Transverse colon (tissue), 4 donors: ENCODE measurements around the gene CSTB. TPM values are rescaled to one million over a fixed set of nuclear protein-coding genes. Genes with fewer than 3 reads are reported as not detected.

ENCODE experiments used
- DNase-seq: peaks from one replicate; pipeline ENCODE4 v3.0.0-alpha.2; 2019
- H3K27ac ChIP-seq, 4 donors: fragments of 200-600 bp; sonication (generic); 2 replicates each; pipeline ENCODE4 v1.5.1; 2016 to 2018; ENCODE audit warnings: inconsistent platforms in 4 of 4
- H3K27me3 ChIP-seq: fragments of 200-600 bp; sonication (generic); 2 replicates; pipeline ENCODE4 v1.5.1; 2017; ENCODE audit warnings: inconsistent platforms
- H3K36me3 ChIP-seq, 4 donors: fragments of 200-600 bp; sonication (generic); 2 replicates each; pipeline ENCODE4 v1.5.1; 2017 to 2019; ENCODE audit warnings: inconsistent platforms in 4 of 4
- H3K4me1 ChIP-seq, 4 donors: fragments of 200-600 bp; sonication (generic); 2 replicates each; pipeline ENCODE4 v1.5.1; 2017 to 2020; ENCODE audit warnings: inconsistent platforms in 4 of 4
- H3K4me3 ChIP-seq, 4 donors: fragments of 200-600 bp; sonication (generic); 1 replicate in 1 of 4; 2 replicates in 3 of 4; pipeline versions ENCODE4 v1.5.1 to v1.6.1; 2017 to 2019; ENCODE audit warnings: inconsistent platforms in 4 of 4
- H3K9me3 ChIP-seq, 2 donors: fragments of 200-600 bp; sonication (generic); 2 replicates each; pipeline ENCODE4 v1.5.1; 2017 to 2019; ENCODE audit warnings: inconsistent platforms in 2 of 2
- EP300 ChIP-seq: sonication (generic); formaldehyde crosslinking; IDR thresholded peaks from one replicate; pipeline ENCODE4 v1.6.1; 2017; ENCODE audit warnings: antibody characterized with exemption, low read depth
- POLR2A ChIP-seq: fragments of 450-650 bp; IDR thresholded peaks from one replicate; pipeline ENCODE4 v1.6.1; 2016; ENCODE audit warnings: antibody characterized with exemption, mild to moderate bottlenecking, moderate library complexity
- POLR2AphosphoS5 ChIP-seq, 3 donors: sonication (generic); formaldehyde crosslinking; IDR thresholded peaks; one replicate each; pipeline ENCODE4 v1.6.1; 2016; ENCODE audit warnings: antibody characterized with exemption in 3 of 3
- WGBS, 2 donors: methylation state at CpG; one replicate each; pipeline ENCODE4 v1.1.5; 2018; ENCODE audit warnings: low coverage in 1 of 2; 5-methylcytosine and 5-hydroxymethylcytosine counted together
- in situ Hi-C, 4 donors: fragments of 200-750 bp; cut with MboI; loops; one replicate each; pipeline versions ENCODE4 v1.15.0 to v1.15.1; 2017; ENCODE audit warnings: low sequenced_read_pairs in 3 of 4, low pct_ligation_motif_present in 1 of 4, low pct_unique_long_range_greater_than_20kb in 1 of 4
- intact Hi-C: fragments of 100-400 bp; cut with DNase I; formaldehyde crosslinking; loops from one replicate; pipeline ENCODE4 v1.15.1; 2023; ENCODE audit warnings: low total_unique reads
- total RNA-seq, 4 donors: library from RNA; depleted of rRNA; stranded (reverse); fragments of >200 nt; gene quantifications; one replicate each; pipeline ENCODE4 v1.1.0, GENCODE V29; 2016
- TF ChIP-seq, protein P1 (sequence below), 5 experiments: fragments of 200-600 bp in 3 of 5; fragments of 450-650 bp in 2 of 5; sonication (generic) in 3 of 5; IDR thresholded peaks; 1 replicate in 2 of 5; 2 replicates in 3 of 5; pipeline ENCODE4 v1.5.1; 2016 to 2017; ENCODE audit warnings: antibody characterized with exemption in 5 of 5, inconsistent platforms in 3 of 5, mild to moderate bottlenecking in 2 of 5, moderate library complexity in 1 of 5

The CSTB gene
- total RNA-seq, 4 donors from 2014 or later: 16.1 to 61.7 (median 19.6) TPM

DNA sequence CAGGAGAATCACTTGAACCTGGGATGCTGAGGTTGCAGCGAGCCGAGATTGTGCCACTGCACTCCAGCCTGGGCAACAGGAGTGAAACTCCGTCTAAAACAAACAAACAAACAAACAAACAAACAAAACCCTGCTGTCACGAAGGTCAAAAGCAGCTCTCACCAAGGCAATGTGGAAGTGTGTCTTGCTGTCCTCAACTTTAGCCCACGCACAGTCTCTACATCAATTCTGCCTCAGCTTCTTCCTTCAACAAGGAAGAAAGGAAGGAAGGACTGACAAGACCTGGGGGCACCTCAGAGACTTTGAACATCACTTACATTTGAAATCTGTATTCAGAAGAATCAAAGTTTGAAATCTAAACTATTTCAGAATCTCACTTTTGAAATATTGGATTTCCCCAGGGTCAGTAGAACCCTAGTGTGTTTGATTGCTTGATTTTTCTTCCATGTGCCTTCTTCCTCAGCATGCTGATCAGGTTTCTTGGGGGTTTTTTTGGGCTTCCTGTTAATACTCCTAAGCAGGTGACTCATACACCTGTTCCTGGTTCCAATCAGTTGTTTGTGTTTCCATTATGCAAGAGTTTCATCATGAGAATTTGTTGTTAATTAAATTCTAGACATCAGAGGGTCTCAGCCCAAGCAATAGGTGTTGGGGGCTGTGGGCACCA is 6.5 kb upstream of the CSTB start:
- 73% methylated on average over 5 of the region's 5 CpGs; no CpG with 5 or more reads in 1 of the 2 donors for WGBS, 2 donors
- no peak for DNase-seq
- no peak overlapping the region for H3K27ac ChIP-seq

DNA sequence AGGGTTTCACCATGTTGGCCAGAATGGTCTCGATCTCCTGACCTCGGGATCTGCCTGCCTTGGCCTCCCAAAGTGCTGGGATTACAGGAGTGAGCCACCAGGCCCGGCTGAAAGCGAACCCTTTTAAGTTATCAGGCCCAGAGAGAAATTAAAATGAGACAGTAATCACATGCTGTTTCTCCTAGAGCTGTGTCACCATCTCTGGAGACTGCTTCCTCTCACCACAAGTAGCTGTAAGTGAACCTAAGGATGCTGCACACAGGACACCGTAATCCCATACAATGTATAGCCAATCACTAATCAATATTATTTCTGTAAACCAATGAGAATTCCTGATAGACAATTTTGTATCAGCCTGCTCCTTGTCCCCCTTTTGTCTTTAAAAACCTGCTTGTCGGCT is 5.7 kb upstream of the CSTB start:
- Histone ChIP-seq H3K36me3 (no peaks in the 10 kb centered on the region), H3K9me3 (no peaks in the 10 kb centered on the region), H3K27ac (peak overlapping the region in 3 of 4 donors; percentile 18 to 69 (median 40)), H3K4me1 (peaks cover 0 to 24% (median 13%) of the 10 kb centered on the region in 4 donors), H3K27me3 (no peaks in the 10 kb centered on the region), H3K4me3 (no peak overlapping the region)
- intact Hi-C loops (no loop called here), in situ Hi-C loops (no loop called here)
- TF ChIP-seq EP300 (no peak), POLR2AphosphoS5 (IDR thresholded peaks at IDR 0.05) (no peak), POLR2A (no peak)
- TF ChIP-seq, protein P1, sequence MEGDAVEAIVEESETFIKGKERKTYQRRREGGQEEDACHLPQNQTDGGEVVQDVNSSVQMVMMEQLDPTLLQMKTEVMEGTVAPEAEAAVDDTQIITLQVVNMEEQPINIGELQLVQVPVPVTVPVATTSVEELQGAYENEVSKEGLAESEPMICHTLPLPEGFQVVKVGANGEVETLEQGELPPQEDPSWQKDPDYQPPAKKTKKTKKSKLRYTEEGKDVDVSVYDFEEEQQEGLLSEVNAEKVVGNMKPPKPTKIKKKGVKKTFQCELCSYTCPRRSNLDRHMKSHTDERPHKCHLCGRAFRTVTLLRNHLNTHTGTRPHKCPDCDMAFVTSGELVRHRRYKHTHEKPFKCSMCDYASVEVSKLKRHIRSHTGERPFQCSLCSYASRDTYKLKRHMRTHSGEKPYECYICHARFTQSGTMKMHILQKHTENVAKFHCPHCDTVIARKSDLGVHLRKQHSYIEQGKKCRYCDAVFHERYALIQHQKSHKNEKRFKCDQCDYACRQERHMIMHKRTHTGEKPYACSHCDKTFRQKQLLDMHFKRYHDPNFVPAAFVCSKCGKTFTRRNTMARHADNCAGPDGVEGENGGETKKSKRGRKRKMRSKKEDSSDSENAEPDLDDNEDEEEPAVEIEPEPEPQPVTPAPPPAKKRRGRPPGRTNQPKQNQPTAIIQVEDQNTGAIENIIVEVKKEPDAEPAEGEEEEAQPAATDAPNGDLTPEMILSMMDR (IDR thresholded peaks at IDR 0.05): no peak
- no peak for DNase-seq
- 79 to 80% methylated on average over 1 to 6 of the region's 6 CpGs for WGBS, 2 donors

More for the DNA sequence above, 6.5 kb upstream of the CSTB start:
- intact Hi-C loops: no loop called here
- no peak overlapping the region for H3K4me3 ChIP-seq
- H3K27me3 ChIP-seq: no peaks in the 10 kb centered on the region
- in situ Hi-C loops: no loop called here
- H3K36me3 ChIP-seq: no peaks in the 10 kb centered on the region
- H3K4me1 ChIP-seq: peaks cover 0 to 24% (median 13%) of the 10 kb centered on the region in 4 donors
- TF ChIP-seq POLR2AphosphoS5 (IDR thresholded peaks at IDR 0.05) (no peak), EP300 (no peak), POLR2A (no peak)
- TF ChIP-seq, protein P1 (IDR thresholded peaks at IDR 0.05): no peak
- H3K9me3 ChIP-seq: no peaks in the 10 kb centered on the region

DNA sequence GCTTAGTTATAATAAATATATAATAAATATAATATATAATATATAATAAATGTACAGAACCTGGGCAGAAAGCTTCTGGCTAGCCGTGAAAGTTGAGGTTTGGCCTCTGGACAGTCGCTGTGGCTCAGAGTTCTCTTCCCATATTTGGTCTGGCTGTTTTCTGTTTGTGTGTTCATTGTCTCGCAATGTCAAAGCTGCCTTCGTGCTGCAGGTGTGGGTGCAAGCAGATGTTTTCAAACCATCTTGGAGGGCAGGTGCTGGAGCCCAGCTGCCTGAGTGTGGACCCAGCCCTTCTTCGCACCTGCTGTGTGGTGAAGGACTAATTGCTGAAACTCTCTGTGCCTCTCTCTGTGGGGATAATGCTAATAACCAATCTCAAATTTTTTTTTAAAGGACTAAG is 3.6 kb upstream of the CSTB start:
- intact Hi-C loops: no loop called here
- TF ChIP-seq POLR2A (no peak), EP300 (no peak), POLR2AphosphoS5 (IDR thresholded peaks at IDR 0.05) (no peak)
- TF ChIP-seq, protein P1 (IDR thresholded peaks at IDR 0.05): no peak
- WGBS, 2 donors: 55 to 57% methylated on average over 4 to 5 of the region's 5 CpGs
- H3K27ac ChIP-seq: peak overlapping the region in 2 of 4 donors; percentile 9 to 59
- no peak overlapping the region for H3K4me3 ChIP-seq
- DNase-seq: peak; percentile 50
- peaks cover 4 to 33% (median 21%) of the 10 kb centered on the region in 4 donors for H3K4me1 ChIP-seq
- in situ Hi-C loops: no loop called here
- H3K27me3 ChIP-seq: no peaks in the 10 kb centered on the region
- H3K36me3 ChIP-seq: no peaks in the 10 kb centered on the region
- no peaks in the 10 kb centered on the region for H3K9me3 ChIP-seq

DNA sequence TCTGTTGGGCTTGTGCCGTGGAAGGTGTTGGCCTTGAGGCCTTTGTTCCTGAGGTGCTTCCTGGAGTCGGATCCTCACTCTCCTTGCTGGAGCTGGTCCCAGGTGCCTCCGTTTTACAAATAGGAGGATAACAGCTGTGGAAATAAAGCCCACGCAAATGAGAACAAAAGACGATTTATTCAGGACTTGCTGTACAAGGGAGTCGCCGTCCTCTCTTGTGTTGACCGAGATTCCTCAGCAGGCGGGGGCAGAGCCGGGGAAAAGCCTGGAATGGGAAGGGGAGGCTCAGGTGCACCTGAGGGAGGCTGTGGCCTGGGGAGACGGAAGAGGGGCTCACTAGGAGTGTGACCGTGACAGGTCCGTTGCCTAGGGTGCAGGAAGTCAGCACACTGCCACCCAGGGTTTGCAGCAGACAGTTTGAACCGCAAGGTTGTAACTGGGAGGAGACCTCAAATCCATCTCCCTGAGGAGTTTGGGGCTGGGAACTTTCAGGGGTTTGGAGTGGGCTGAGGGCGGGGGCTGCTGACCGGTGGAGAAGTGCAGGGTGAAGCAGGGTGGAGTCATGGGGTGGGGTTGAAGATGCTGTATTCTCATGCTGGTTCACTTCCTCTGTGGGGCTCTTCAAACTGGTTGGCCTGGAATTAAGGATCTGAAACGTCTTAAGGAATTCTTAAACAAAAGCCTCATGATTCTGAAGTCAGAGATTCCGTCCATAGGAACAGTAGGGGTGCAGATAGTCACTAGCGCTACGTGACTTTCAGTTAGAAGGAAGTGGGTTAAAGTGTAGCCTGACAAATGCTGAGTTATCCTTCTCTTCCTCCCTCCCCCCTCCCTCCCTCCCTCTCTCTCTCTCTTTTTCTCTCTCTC is 2.6 kb upstream of the CSTB start:
- Histone ChIP-seq H3K4me3 (no peak overlapping the region), H3K27ac (peak overlapping the region in 3 of 4 donors; percentile 44 to 59 (median 59)), H3K27me3 (no peaks in the 10 kb centered on the region), H3K9me3 (no peaks in the 10 kb centered on the region), H3K36me3 (peaks cover 0 to 7% (median 2%) of the 10 kb centered on the region in 4 donors), H3K4me1 (peaks cover 4 to 37% (median 23%) of the 10 kb centered on the region in 4 donors)
- WGBS, 2 donors: 28 to 37% methylated on average over 8 to 20 of the region's 20 CpGs
- no peak for TF ChIP-seq POLR2AphosphoS5 (IDR thresholded peaks at IDR 0.05)
- TF ChIP-seq POLR2A: no peak
- TF ChIP-seq EP300: no peak
- TF ChIP-seq, protein P1 (IDR thresholded peaks at IDR 0.05): no peak
- intact Hi-C loops: no loop called here
- DNase-seq: no peak
- in situ Hi-C loops: no loop called here
